K562 (cell line): Measurements from ENCODE around the gene FBRS. TPM values are rescaled to one million over a fixed set of nuclear protein-coding genes. Genes with fewer than 3 reads are reported as not detected.

Experiments
- BCL6 ChIP-seq: fragments of 250-450 bp; sonication (Bioruptor Pico); IDR thresholded peaks from 2 replicates; pipeline ENCODE4 v1.4.0; 2020
- CHCHD3 ChIP-seq: fragments of 250-450 bp; sonication (Bioruptor Pico); IDR thresholded peaks from 2 replicates; pipeline ENCODE4 v2.1.2; 2022; ENCODE audit warnings: mild to moderate bottlenecking
- E2F3 ChIP-seq: fragments of 250-450 bp; sonication (Bioruptor Pico); IDR thresholded peaks from 2 replicates; pipeline ENCODE4 v1.4.0; 2020; ENCODE audit warnings: mild to moderate bottlenecking
- GABPA ChIP-seq: fragments of 200-800 bp; sonication (Bioruptor generic); conservative IDR thresholded peaks from 2 replicates; pipeline ENCODE4 v1.6.1; 2016; ENCODE audit warnings: low read depth, missing genetic modification characterization, missing compliant biosample characterization
- HEY1 ChIP-seq: fragments of 250-450 bp; sonication (Bioruptor Pico); IDR thresholded peaks from 2 replicates; pipeline ENCODE4 v1.5.0; 2020; ENCODE audit warnings: mild to moderate bottlenecking, moderate library complexity, borderline replicate concordance
- JUNB ChIP-seq: fragments of 450-650 bp; formaldehyde crosslinking; conservative IDR thresholded peaks from 2 replicates; pipeline ENCODE4 v1.4.0; 2020; ENCODE audit warnings: mild to moderate bottlenecking
- KDM5B ChIP-seq: fragments of 200-600 bp; sonication (generic); IDR thresholded peaks from 2 replicates; pipeline ENCODE4 v1.6.1; 2012; ENCODE audit warnings: low read depth, mild to moderate bottlenecking, moderate library complexity, low read length, control low read depth, inconsistent platforms; ENCODE audit not compliant: insufficient replicate concordance
- MCM7 ChIP-seq, 2 experiments: fragments of 450-650 bp; IDR thresholded peaks; 2 replicates each; pipeline ENCODE4 v1.6.1; 2016 to 2018
- NR1H2 ChIP-seq: sonication (generic); formaldehyde crosslinking; IDR thresholded peaks from 2 replicates; pipeline ENCODE4 v1.4.0; 2020; ENCODE audit warnings: mild to moderate bottlenecking, missing genetic modification reagents
- TCF7L2 ChIP-seq: fragments of 150-350 bp; IDR thresholded peaks from 2 replicates; pipeline ENCODE4 v1.6.1; 2016; ENCODE audit warnings: low read depth, mild to moderate bottlenecking, low read length, moderate library complexity
- TEAD2 ChIP-seq: fragments of 450-650 bp; IDR thresholded peaks from 2 replicates; pipeline ENCODE4 v1.6.1; 2016; ENCODE audit warnings: missing genetic modification characterization, control low read depth, missing compliant biosample characterization
- ZBTB1 ChIP-seq: sonication (generic); formaldehyde crosslinking; IDR thresholded peaks from 2 replicates; pipeline ENCODE4 v1.8.1; 2023; ENCODE audit warnings: missing genetic modification reagents, low read depth, mild to moderate bottlenecking, borderline replicate concordance
- ZBTB9 ChIP-seq: fragments of 450-650 bp; formaldehyde crosslinking; IDR thresholded peaks from 2 replicates; pipeline ENCODE4 v1.4.0; 2020; ENCODE audit warnings: mild to moderate bottlenecking, moderate library complexity
- ZNF133 ChIP-seq: fragments of 250-450 bp; sonication (Bioruptor Pico); IDR thresholded peaks from 2 replicates; pipeline ENCODE4 v1.4.0; 2020; ENCODE audit warnings: mild to moderate bottlenecking
- ZNF75A ChIP-seq: fragments of 450-650 bp; formaldehyde crosslinking; IDR thresholded peaks from 2 replicates; pipeline ENCODE4 v1.4.0; 2020; ENCODE audit warnings: mild to moderate bottlenecking
- ZNF780A ChIP-seq: fragments of 250-450 bp; sonication (Bioruptor Pico); IDR thresholded peaks from 2 replicates; pipeline ENCODE4 v1.5.0; 2021; ENCODE audit warnings: mild to moderate bottlenecking
- polyA plus RNA-seq, 8 experiments: library from polyadenylated mRNA; depleted of rRNA in 4 of 8; stranded (reverse) in 5 of 8; unstranded in 3 of 8; fragments of >200 nt; fragmentation: Nextera tagmentation in 2 of 8; fragmentation: Illumina TruSeq in 1 of 8; extraction: Ambion mirVana in 2 of 8; extraction: Trizol in 1 of 8; gene quantifications; 2 replicates each; pipeline versions ENCODE4 v1.2.1 to v1.2.3, GENCODE V29; 2011 to 2014; ENCODE audit warnings: inconsistent platforms in 1 of 8, missing spikeins in 1 of 8
- total RNA-seq, 7 experiments: library from RNA; depleted of rRNA in 6 of 7; stranded (reverse); fragments of >200 nt in 6 of 7; fragmentation: Illumina TruSeq in 2 of 7; extraction: Trizol in 2 of 7; gene quantifications; 2 replicates each; pipeline versions ENCODE4 v1.2.1 to v1.2.3, GENCODE V29; 2011 to 2021; ENCODE audit warnings: low replicate concordance in 1 of 7
- TF ChIP-seq, protein P1 (sequence below), 2 experiments: fragments of 450-650 bp; IDR thresholded peaks; 2 replicates each; pipeline ENCODE4 v1.6.1; 2016
- TF ChIP-seq, protein P2 (sequence below), 2 experiments: fragments of 200-800 bp in 1 of 2; sonication (Bioruptor generic) in 1 of 2; sonication (generic) in 1 of 2; formaldehyde crosslinking in 1 of 2; IDR thresholded peaks in 1 of 2; conservative IDR thresholded peaks in 1 of 2; 2 replicates each; pipeline versions ENCODE4 v1.5.0 to v1.6.1; 2016 to 2020; ENCODE audit warnings: missing compliant biosample characterization in 1 of 2, missing genetic modification characterization in 1 of 2, missing genetic modification reagents in 1 of 2
- TF ChIP-seq, protein P3 (sequence below): sonication (generic); formaldehyde crosslinking; IDR thresholded peaks from 2 replicates; pipeline ENCODE4 v1.8.0; 2022; ENCODE audit warnings: mild to moderate bottlenecking, missing genetic modification reagents

The FBRS gene
- total and polyA plus RNA-seq, 9 of the 15 experiments (the other 6 are each of a cell fraction or from before 2014, with no cell fraction given), result 0.32 to 59.5 (median 13.1) TPM

DNA sequence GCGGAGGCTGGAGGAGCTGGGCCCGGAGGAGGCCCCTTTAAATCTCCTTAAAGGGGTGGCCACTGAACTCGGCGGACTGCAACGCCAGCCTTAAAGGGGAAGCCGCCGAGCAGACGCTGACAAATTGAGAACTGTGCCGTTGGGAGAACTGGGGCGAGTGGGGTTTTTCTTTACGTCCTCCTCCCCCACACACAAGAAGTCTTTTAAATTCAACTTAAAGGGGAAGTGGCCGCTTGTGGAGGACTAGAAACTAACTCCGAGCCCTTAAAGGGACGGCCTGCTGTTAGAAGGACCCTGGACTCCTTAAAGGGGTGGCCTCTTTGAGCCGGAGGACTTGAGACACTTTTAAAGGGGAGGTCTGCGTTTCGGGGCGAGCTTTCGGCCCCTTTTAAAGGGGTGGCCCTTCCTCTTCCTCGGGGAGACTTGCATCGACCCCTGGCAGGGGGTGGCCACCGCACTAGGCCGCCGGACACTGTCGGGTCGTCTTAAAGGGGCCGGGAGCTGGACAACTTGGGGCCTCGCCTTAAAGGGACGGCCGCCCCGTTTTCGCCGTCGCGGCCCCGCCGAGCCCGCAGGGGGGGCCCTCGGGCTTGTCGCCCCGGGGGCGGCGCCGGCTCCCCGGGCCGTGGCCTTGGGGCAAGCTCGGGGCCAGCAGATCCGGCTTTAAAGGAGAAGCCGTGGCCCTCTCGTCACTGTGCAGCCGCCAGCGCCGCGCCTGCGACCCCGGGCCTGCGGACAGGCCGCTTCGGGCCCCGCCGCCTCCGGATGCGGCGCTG lies 688 bp downstream of the FBRS start (continued):
- no peak for TF ChIP-seq TCF7L2
- no peak for TF ChIP-seq JUNB (CRISPR knock-in tag)
- no peak; the same call in 1 of the 2 replicates for TF ChIP-seq ZBTB1 (CRISPR knock-in tag)
- peak; percentile 24 for TF ChIP-seq KDM5B
- no peak for TF ChIP-seq TEAD2 (tag)
- TF ChIP-seq HEY1 (CRISPR knock-in tag), result no peak
- TF ChIP-seq ZNF133 (CRISPR knock-in tag), result no peak
- TF ChIP-seq, protein P1, sequence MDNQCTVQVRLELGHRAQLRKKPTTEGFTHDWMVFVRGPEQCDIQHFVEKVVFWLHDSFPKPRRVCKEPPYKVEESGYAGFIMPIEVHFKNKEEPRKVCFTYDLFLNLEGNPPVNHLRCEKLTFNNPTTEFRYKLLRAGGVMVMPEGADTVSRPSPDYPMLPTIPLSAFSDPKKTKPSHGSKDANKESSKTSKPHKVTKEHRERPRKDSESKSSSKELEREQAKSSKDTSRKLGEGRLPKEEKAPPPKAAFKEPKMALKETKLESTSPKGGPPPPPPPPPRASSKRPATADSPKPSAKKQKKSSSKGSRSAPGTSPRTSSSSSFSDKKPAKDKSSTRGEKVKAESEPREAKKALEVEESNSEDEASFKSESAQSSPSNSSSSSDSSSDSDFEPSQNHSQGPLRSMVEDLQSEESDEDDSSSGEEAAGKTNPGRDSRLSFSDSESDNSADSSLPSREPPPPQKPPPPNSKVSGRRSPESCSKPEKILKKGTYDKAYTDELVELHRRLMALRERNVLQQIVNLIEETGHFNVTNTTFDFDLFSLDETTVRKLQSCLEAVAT (IDR thresholded peaks at IDR 0.05), result no peak
- no peak for TF ChIP-seq E2F3 (CRISPR knock-in tag)
- TF ChIP-seq ZBTB9 (CRISPR knock-in tag), result no peak
- no peak for TF ChIP-seq BCL6 (CRISPR knock-in tag)
- no peak for TF ChIP-seq MCM7 (IDR thresholded peaks at IDR 0.05)
- no peak for TF ChIP-seq CHCHD3
- TF ChIP-seq GABPA (tag), result no peak; the same call in 1 of the 2 replicates
- TF ChIP-seq ZNF75A (CRISPR knock-in tag), result no peak
- TF ChIP-seq NR1H2 (CRISPR knock-in tag), result no peak
- TF ChIP-seq, protein P2, sequence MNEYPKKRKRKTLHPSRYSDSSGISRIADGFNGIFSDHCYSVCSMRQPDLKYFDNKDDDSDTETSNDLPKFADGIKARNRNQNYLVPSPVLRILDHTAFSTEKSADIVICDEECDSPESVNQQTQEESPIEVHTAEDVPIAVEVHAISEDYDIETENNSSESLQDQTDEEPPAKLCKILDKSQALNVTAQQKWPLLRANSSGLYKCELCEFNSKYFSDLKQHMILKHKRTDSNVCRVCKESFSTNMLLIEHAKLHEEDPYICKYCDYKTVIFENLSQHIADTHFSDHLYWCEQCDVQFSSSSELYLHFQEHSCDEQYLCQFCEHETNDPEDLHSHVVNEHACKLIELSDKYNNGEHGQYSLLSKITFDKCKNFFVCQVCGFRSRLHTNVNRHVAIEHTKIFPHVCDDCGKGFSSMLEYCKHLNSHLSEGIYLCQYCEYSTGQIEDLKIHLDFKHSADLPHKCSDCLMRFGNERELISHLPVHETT (CRISPR knock-in tag; conservative IDR thresholded peaks at IDR 0.05 in 1 of 2, IDR thresholded peaks at IDR 0.05 in 1 of 2), result peak in 1 of 2 experiments; percentile 95; a peak in 2 of 4 replicates
- TF ChIP-seq, protein P3, sequence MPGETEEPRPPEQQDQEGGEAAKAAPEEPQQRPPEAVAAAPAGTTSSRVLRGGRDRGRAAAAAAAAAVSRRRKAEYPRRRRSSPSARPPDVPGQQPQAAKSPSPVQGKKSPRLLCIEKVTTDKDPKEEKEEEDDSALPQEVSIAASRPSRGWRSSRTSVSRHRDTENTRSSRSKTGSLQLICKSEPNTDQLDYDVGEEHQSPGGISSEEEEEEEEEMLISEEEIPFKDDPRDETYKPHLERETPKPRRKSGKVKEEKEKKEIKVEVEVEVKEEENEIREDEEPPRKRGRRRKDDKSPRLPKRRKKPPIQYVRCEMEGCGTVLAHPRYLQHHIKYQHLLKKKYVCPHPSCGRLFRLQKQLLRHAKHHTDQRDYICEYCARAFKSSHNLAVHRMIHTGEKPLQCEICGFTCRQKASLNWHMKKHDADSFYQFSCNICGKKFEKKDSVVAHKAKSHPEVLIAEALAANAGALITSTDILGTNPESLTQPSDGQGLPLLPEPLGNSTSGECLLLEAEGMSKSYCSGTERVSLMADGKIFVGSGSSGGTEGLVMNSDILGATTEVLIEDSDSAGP (CRISPR knock-in tag), result peak; percentile 92
- TF ChIP-seq ZNF780A, result no peak
